GM23248 (cell line): ENCODE measurements around the gene LMBR1L. TPM values are rescaled to one million over a fixed set of nuclear protein-coding genes. Genes with fewer than 3 reads are reported as not detected.

ENCODE experiments used
- DNase-seq: peaks from one replicate; pipeline ENCODE4 v3.0.0-alpha.2; 2015
- H2AFZ ChIP-seq: fragments of 200-600 bp; sonication (generic); 2 replicates; pipeline ENCODE4 v1.6.1; 2016; ENCODE audit warnings: antibody characterized with exemption
- H3F3A ChIP-seq: fragments of 200-600 bp; sonication (generic); 2 replicates; pipeline ENCODE4 v1.6.1; 2016; ENCODE audit warnings: mild to moderate bottlenecking, antibody characterized with exemption, mixed run types; ENCODE audit not compliant: insufficient read depth
- H3K27ac ChIP-seq: fragments of 200-600 bp; sonication (generic); 2 replicates; pipeline ENCODE4 v1.5.1; 2016; ENCODE audit warnings: mild to moderate bottlenecking
- H3K27me3 ChIP-seq: fragments of 200-600 bp; sonication (generic); replicated peaks from 2 replicates; pipeline ENCODE4 v1.6.1; 2016; ENCODE audit warnings: mild to moderate bottlenecking; ENCODE audit not compliant: insufficient read depth
- H3K36me3 ChIP-seq: fragments of 200-600 bp; sonication (generic); 2 replicates; pipeline ENCODE4 v1.6.1; 2016; ENCODE audit warnings: low read depth, mild to moderate bottlenecking
- H3K4me1 ChIP-seq: fragments of 200-600 bp; sonication (generic); 2 replicates; pipeline ENCODE4 v1.6.1; 2016; ENCODE audit warnings: mild to moderate bottlenecking; ENCODE audit not compliant: insufficient read depth
- H3K4me2 ChIP-seq: fragments of 200-600 bp; sonication (generic); one replicate; pipeline ENCODE4 v1.6.1; 2016; ENCODE audit warnings: mild to moderate bottlenecking; ENCODE audit not compliant: unreplicated experiment
- H3K4me3 ChIP-seq: fragments of 200-600 bp; sonication (generic); 2 replicates; pipeline ENCODE4 v1.5.1; 2016; ENCODE audit warnings: mild to moderate bottlenecking
- H3K79me2 ChIP-seq: fragments of 200-600 bp; sonication (generic); 2 replicates; pipeline ENCODE4 v1.6.1; 2016; ENCODE audit warnings: mild to moderate bottlenecking; ENCODE audit not compliant: insufficient read depth
- H3K9ac ChIP-seq: fragments of 200-600 bp; sonication (generic); 2 replicates; pipeline ENCODE4 v1.6.1; 2016; ENCODE audit warnings: mild to moderate bottlenecking
- H3K9me2 ChIP-seq: fragments of 200-600 bp; sonication (generic); 2 replicates; pipeline ENCODE4 v1.6.1; 2016; ENCODE audit warnings: mixed run types, mild to moderate bottlenecking, moderate library complexity; ENCODE audit not compliant: insufficient read depth
- H3K9me3 ChIP-seq: fragments of 200-600 bp; sonication (generic); one replicate; pipeline ENCODE4 v1.6.1; 2017; ENCODE audit warnings: low read depth
- H4K20me1 ChIP-seq: fragments of 200-600 bp; sonication (generic); 2 replicates; pipeline ENCODE4 v1.6.0; 2016; ENCODE audit not compliant: insufficient read depth
- EZH2 ChIP-seq: fragments of 200-600 bp; sonication (generic); IDR thresholded peaks from 2 replicates; pipeline ENCODE4 v1.6.1; 2018; ENCODE audit warnings: antibody characterized with exemption, mild to moderate bottlenecking; ENCODE audit not compliant: insufficient read depth, poor library complexity, severe bottlenecking
- EZH2phosphoT487 ChIP-seq: fragments of 200-600 bp; sonication (generic); IDR thresholded peaks from 2 replicates; pipeline ENCODE4 v1.6.1; 2018; ENCODE audit warnings: antibody characterized with exemption, moderate library complexity, mild to moderate bottlenecking, low read depth; ENCODE audit not compliant: insufficient read depth
- WGBS, 2 experiments: methylation state at CpG; one replicate each; pipeline ENCODE4 v1.1.6; 2015 to 2017; ENCODE audit warnings: low lambda C conversion rate in 2 of 2, low coverage in 1 of 2; ENCODE audit errors: missing lambda C conversion rate in 2 of 2; 5-methylcytosine and 5-hydroxymethylcytosine counted together
- in situ Hi-C: fragments of 300-500 bp; cut with MboI; formaldehyde crosslinking; loops from 2 replicates; pipeline ENCODE4 v1.15.0; 2020
- polyA plus RNA-seq: library from polyadenylated mRNA; unstranded; fragments of >200 nt; fragmentation: Nextera tagmentation; extraction: Ambion mirVana; gene quantifications from 2 replicates; pipeline ENCODE4 v1.2.1, GENCODE V29; 2016
- total RNA-seq: library from RNA; depleted of rRNA; stranded (reverse); fragments of >200 nt; shearing (Covaris generic); gene quantifications from 2 replicates; pipeline ENCODE4 v1.2.3, GENCODE V29; 2014

LMBR1L gene
- total and polyA plus RNA-seq, 2 experiments from 2014 or later, result 31.6 to 62.9 TPM

GRCh38 chr12:49094160-49094974, 16.3 kb downstream of the LMBR1L start, which contains the start of gene DHH:
TSS of gene DHH (minus strand) at chr12:49094801. CDS start at chr12:49094512, 289 bp downstream.
- 0 out of 2 replicates have a peak within 1 kb of the TSS, but pooled peaks have one; percentile 11 for H3K4me3 ChIP-seq
- H3K27ac ChIP-seq, result no peak within 1 kb of the TSS
- no peaks in the 10 kb centered on the region for H3K79me2 ChIP-seq
- peaks cover 14% of the 10 kb centered on the region; the same call in 1 of the 2 replicates for H3K4me1 ChIP-seq
- peaks cover 3% of the 10 kb centered on the region; the same call in 1 of the 2 replicates for H3K36me3 ChIP-seq
- H3K9me2 ChIP-seq, result no peaks in the 10 kb centered on the region
- in situ Hi-C loops, result loop anchor here (10.0 kb wide), 1 partner anchor 140 kb away; no protein-coding TSS in a partner anchor
- peaks cover 19% of the 10 kb centered on the region for H3K27me3 ChIP-seq
- 6 to 7% methylated on average over 38 to 49 of the region's 49 CpGs for WGBS, 2 experiments
- H3K4me2 ChIP-seq, result peak within 1 kb of the TSS; percentile 37
- H3K9me3 ChIP-seq, result no peaks in the 10 kb centered on the region
- H4K20me1 ChIP-seq, result no peaks in the 10 kb centered on the region
- H2AFZ ChIP-seq, result no peak within 1 kb of the TSS
- no peak within 1 kb of the TSS for H3K9ac ChIP-seq
- TF ChIP-seq EZH2, result peak; percentile 86
- no peak for TF ChIP-seq EZH2phosphoT487
- H3F3A ChIP-seq, result peaks cover 16% of the 10 kb centered on the region; the same call in 1 of the 2 replicates
- peak; percentile 34 for DNase-seq

DNA sequence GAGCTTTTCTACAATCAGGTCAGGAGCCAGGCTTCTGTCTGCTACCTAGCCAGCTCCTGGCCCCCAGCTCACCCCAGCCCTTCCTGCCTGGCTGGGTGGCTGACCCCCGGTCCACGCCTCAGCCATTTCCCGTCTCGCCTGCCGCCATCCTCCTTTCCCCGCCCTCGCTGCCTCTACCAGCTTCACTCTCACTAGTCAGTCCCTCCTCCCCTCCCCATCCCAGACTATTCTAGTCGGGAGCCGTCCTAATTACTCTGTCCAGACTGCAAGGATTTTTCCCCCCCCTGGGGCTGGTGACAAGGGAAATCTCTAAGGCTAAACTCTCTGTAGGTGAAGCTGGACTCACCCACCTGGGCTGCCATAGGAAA, 16.9 kb downstream of the LMBR1L start:
- WGBS, 2 experiments, result 8 to 11% methylated on average over 7 to 9 of the region's 9 CpGs
- Histone ChIP-seq H3K36me3 (peaks cover 3% of the 10 kb centered on the region; the same call in 1 of the 2 replicates), H3K9ac (no peak overlapping the region), H3K27ac (no peak overlapping the region), H3K9me3 (no peaks in the 10 kb centered on the region), H3F3A (peaks cover 16% of the 10 kb centered on the region; the same call in 1 of the 2 replicates), H4K20me1 (no peaks in the 10 kb centered on the region), H3K79me2 (no peaks in the 10 kb centered on the region), H3K9me2 (no peaks in the 10 kb centered on the region), H3K4me3 (0 out of 2 replicates have a peak overlapping the region, but pooled peaks have one; percentile 11), H3K4me1 (peaks cover 14% of the 10 kb centered on the region; the same call in 1 of the 2 replicates), H2AFZ (no peak overlapping the region), H3K27me3 (peaks cover 19% of the 10 kb centered on the region), H3K4me2 (peak overlapping the region; percentile 37)
- DNase-seq, result no peak
- in situ Hi-C loops, result loop anchor here (10.0 kb wide), 1 partner anchor 141 kb away; no protein-coding TSS in a partner anchor
- TF ChIP-seq EZH2 (no peak), EZH2phosphoT487 (no peak)

GRCh38 chr12:49092816-49093406, 17.7 kb downstream of the LMBR1L start:
- Histone ChIP-seq H3K9me3 (no peaks in the 10 kb centered on the region), H4K20me1 (no peaks in the 10 kb centered on the region), H3K4me2 (peak overlapping the region; percentile 87), H3F3A (peaks cover 16% of the 10 kb centered on the region; the same call in 1 of the 2 replicates), H3K4me1 (peaks cover 14% of the 10 kb centered on the region; the same call in 1 of the 2 replicates), H3K79me2 (no peaks in the 10 kb centered on the region), H2AFZ (no peak overlapping the region), H3K36me3 (no peaks in the 10 kb centered on the region), H3K27ac (no peak overlapping the region), H3K9me2 (no peaks in the 10 kb centered on the region), H3K9ac (no peak overlapping the region), H3K4me3 (no peak overlapping the region), H3K27me3 (peaks cover 19% of the 10 kb centered on the region)
- in situ Hi-C loops, result loop anchor here (10.0 kb wide), 1 partner anchor 142 kb away; no protein-coding TSS in a partner anchor
- no peak for DNase-seq
- 43 to 49% methylated on average over 4 of the region's 4 CpGs for WGBS, 2 experiments
- TF ChIP-seq EZH2 (no peak), EZH2phosphoT487 (no peak)
